ACC112 (cell line): ENCODE data around the gene GOLGA5.
"Not testable (repeated sequence)": the region's sequence is repeated elsewhere in the genome, so short reads cannot be mapped to it uniquely, and the experiment has no call there.

Experiments
- H2AFZ ChIP-seq: fragments of 200-600 bp; sonication (generic); one replicate; pipeline ENCODE4 v1.6.0; 2017; ENCODE audit warnings: antibody characterized with exemption, low read length; ENCODE audit not compliant: unreplicated experiment
- H3K27ac ChIP-seq: fragments of 200-600 bp; sonication (generic); 2 replicates; pipeline ENCODE4 v1.5.1; 2014; ENCODE audit warnings: low read depth, mild to moderate bottlenecking, antibody characterized with exemption, low read length, moderate library complexity
- H3K27me3 ChIP-seq: fragments of 200-600 bp; sonication (generic); 2 replicates; pipeline ENCODE4 v1.6.1; 2014; ENCODE audit warnings: mild to moderate bottlenecking, antibody characterized with exemption, low read length, moderate library complexity, mixed read lengths; ENCODE audit not compliant: insufficient read depth
- H3K36me3 ChIP-seq: fragments of 200-600 bp; sonication (generic); 2 replicates; pipeline ENCODE4 v1.6.1; 2016; ENCODE audit warnings: mild to moderate bottlenecking, antibody characterized with exemption, low read length, moderate library complexity, mixed read lengths; ENCODE audit not compliant: insufficient read depth
- H3K4me1 ChIP-seq: fragments of 200-600 bp; sonication (generic); one replicate; pipeline ENCODE4 v1.6.1; 2016; ENCODE audit warnings: low read length, mixed read lengths; ENCODE audit not compliant: insufficient read depth, unreplicated experiment, control insufficient read depth
- H3K4me3 ChIP-seq: fragments of 200-600 bp; sonication (generic); 2 replicates; pipeline ENCODE4 v1.5.1; 2014; ENCODE audit warnings: mild to moderate bottlenecking, low read depth, low read length
- H3K79me2 ChIP-seq: fragments of 200-600 bp; sonication (generic); one replicate; pipeline ENCODE4 v1.6.0; 2016; ENCODE audit warnings: low read length; ENCODE audit not compliant: control insufficient read depth, unreplicated experiment, insufficient read depth

Gene GOLGA5

DNA sequence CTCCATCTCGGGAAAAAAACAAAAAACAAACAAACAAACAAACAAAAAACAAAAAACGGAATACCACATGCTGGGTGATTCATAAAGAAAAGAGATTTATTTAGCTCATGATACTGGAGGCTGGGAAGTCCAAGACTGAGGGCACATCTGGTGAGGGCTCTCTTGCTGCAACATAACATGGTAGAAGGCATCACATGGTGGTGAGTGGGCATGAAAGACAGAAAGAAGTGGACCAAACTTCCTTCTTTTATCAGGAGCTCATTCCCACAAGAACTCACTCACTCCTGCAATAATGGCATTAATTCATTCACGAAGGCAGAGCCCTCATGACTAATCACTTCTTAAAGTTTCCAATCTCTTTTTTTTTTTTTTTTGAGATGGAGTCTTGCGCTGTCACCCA lies 37.7 kb upstream of the GOLGA5 start:
- Histone ChIP-seq H3K27ac (no peak overlapping the region), H3K79me2 (no peaks in the 10 kb centered on the region), H3K36me3 (no peaks in the 10 kb centered on the region), H3K27me3 (no peaks in the 10 kb centered on the region), H2AFZ (no peak overlapping the region), H3K4me1 (no peaks in the 10 kb centered on the region), H3K4me3 (no peak overlapping the region)

- H3K27me3 ChIP-seq = no peaks in the 10 kb centered on the region
- no peaks in the 10 kb centered on the region for H3K36me3 ChIP-seq
- H3K27ac ChIP-seq = no peak overlapping the region
- H3K4me1 ChIP-seq = no peaks in the 10 kb centered on the region
- H2AFZ ChIP-seq = no peak overlapping the region
- no peaks in the 10 kb centered on the region for H3K79me2 ChIP-seq
- H3K4me3 ChIP-seq = no peak overlapping the region
These were observed 34.8 kb upstream of the GOLGA5 start for GRCh38 chr14:92759300-92759678.

DNA sequence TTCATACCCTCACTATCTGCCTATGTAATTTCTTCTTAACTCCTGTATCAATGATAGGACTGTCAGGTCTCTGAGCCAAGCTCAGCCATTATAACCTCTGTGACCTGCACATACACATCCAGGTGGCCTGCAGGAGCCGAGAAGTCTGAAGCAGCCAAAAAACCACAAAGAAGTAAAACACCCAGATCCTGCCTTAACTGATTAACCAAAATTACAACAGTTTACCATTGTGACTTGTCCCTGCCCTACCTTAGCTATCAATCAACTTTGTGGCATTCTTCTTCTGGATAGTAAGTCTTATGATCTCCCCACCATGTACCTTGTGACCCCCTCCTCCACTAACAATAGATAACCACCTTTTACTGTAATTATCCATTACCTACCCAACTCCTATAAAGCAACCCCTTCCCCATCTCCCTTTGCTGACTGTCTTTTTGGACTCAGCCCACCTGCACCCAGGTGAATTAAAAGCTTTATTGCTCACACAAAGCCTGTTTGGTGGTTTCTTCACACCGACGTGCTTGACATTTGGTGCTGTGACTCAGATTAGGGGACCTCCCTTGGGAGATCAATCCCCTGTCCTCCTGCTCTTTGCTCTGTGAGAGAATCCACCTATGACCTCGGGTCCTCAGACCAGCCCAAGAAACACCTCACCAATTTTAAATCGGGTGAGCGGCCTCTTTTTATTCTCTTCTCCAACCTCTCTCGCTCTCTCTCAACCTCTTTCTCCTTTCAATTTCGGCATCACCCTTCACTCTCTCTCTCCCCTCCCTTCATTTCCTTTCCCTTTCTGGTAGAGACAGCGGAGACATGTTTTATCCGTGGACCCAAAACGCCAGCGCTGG lies 34.2 kb upstream of the GOLGA5 start:
- no peak overlapping the region for H3K27ac ChIP-seq
- H3K36me3 ChIP-seq = no peaks in the 10 kb centered on the region
- H2AFZ ChIP-seq = no peak overlapping the region
- H3K79me2 ChIP-seq = no peaks in the 10 kb centered on the region
- no peaks in the 10 kb centered on the region for H3K27me3 ChIP-seq
- no peak overlapping the region for H3K4me3 ChIP-seq
- H3K4me1 ChIP-seq = no peaks in the 10 kb centered on the region

DNA sequence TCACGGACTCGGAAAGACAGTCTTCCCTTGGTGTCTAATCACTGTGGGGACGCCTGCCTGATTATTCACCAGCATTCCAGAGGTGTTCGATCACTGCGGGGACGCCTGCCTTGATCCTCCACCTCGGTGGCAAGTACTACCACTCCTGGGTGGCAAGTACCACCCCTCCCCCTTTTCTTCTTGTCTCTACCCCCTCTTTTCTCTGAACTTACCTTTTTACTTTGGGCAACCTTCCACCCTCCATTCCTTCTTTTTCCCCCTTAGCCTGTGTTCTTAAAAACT lies 33.6 kb upstream of the GOLGA5 start:
- no peaks in the 10 kb centered on the region for H3K79me2 ChIP-seq
- H3K27ac ChIP-seq = no peak overlapping the region
- no peaks in the 10 kb centered on the region for H3K27me3 ChIP-seq
- H2AFZ ChIP-seq = no peak overlapping the region
- no peak overlapping the region for H3K4me3 ChIP-seq
- H3K36me3 ChIP-seq = no peaks in the 10 kb centered on the region
- H3K4me1 ChIP-seq = no peaks in the 10 kb centered on the region

GRCh38 chr14:92763666-92764631 lies 30.2 kb upstream of the GOLGA5 start:
- H3K27ac ChIP-seq, H2AFZ ChIP-seq, H3K4me3 ChIP-seq, H3K4me1 ChIP-seq, H3K27me3 ChIP-seq, H3K36me3 ChIP-seq, H3K79me2 ChIP-seq: not testable (repeated sequence)

DNA sequence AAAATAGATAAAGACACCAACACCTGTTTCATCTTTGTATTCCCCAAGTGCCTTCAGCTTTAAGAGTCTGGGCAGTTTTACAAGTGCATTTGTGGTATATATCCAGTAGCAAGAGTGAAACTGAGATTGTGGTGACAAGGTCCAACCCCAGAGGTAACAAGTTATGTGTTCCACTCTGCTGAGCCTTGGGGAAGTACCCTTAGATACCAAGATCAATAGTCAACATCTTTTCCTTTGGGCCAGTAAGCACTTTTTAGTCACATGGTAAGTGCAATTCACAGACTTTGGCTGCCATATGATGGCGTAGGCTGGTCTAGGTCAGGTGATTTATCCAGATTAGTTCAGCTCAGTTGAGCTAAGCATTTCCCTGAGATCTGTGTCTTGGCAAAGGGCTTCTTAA lies 25.9 kb upstream of the GOLGA5 start:
- not testable (repeated sequence) for H3K4me3 ChIP-seq, H3K4me1 ChIP-seq, H3K27ac ChIP-seq, H2AFZ ChIP-seq, H3K79me2 ChIP-seq, H3K36me3 ChIP-seq, H3K27me3 ChIP-seq

DNA sequence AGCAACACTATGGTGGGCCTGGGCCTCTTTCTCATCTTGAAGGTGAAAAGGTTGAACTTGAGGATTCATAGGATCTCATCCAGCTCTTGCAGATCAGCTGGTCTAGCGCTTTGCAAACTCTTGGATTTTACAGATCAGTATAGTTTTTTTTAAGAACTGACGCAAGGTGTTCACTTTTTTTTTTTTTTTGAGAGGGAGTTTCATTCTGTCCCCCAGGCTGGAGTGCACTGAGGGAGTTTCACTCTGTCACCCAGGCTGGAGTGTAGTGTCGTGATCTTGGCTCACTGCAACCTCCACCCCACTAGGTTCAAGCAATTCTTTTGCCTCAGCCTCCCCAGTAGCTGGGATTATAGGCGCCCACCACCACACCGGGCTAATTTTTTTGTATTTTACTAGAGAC lies 25.3 kb upstream of the GOLGA5 start:
- Histone ChIP-seq H3K36me3 (no peaks in the 10 kb centered on the region), H3K27ac (no peak overlapping the region), H3K27me3 (no peaks in the 10 kb centered on the region), H3K4me1 (no peaks in the 10 kb centered on the region), H2AFZ (no peak overlapping the region), H3K79me2 (no peaks in the 10 kb centered on the region), H3K4me3 (no peak overlapping the region)

DNA sequence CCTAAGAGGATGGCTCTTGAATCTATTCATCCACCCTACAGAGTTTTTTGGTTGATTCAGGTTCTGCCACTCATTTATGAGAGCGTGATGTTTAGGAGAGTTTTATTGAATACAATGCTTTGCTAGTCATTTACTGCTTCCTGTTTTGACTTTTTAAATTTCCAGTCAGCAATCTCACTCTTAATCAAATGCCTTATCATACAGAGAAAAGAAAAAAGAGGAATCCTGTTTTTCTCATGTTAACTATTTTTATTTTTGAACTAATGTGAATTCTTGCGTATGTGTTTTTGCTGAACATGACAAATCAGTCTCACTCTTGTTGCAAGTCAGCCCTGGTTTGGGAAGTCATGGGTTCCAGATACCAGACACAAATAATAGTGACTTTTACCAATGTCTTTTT lies 23.6 kb upstream of the GOLGA5 start:
- no peak overlapping the region for H2AFZ ChIP-seq
- no peaks in the 10 kb centered on the region for H3K79me2 ChIP-seq
- no peaks in the 10 kb centered on the region for H3K4me1 ChIP-seq
- no peaks in the 10 kb centered on the region for H3K36me3 ChIP-seq
- H3K4me3 ChIP-seq = no peak overlapping the region
- no peak overlapping the region for H3K27ac ChIP-seq
- no peaks in the 10 kb centered on the region for H3K27me3 ChIP-seq

DNA sequence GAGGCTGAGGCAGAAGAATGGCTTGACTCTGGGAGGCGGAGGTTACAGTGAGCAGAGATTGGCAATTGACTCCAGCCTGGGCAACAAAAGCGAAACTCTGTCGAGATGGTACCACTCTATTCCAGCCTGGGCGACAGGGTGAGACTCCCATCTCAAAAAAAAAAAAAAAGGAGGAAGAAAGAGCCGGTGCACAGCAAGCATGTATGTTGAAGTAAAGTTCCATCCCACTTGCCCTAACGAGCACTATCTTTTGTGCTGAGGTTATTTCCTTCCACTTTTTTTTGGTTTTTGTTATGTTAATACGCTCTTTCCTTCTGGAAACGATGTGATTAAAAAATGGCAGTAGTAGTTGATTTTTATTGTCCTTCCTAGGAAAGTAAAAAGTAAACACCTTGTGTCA lies 19.5 kb upstream of the GOLGA5 start:
- no peaks in the 10 kb centered on the region for H3K36me3 ChIP-seq
- no peaks in the 10 kb centered on the region for H3K4me1 ChIP-seq
- H3K27me3 ChIP-seq = no peaks in the 10 kb centered on the region
- no peak overlapping the region for H2AFZ ChIP-seq
- H3K27ac ChIP-seq = no peak overlapping the region
- H3K79me2 ChIP-seq = no peaks in the 10 kb centered on the region
- no peak overlapping the region for H3K4me3 ChIP-seq

- H2AFZ ChIP-seq, H3K36me3 ChIP-seq, H3K27ac ChIP-seq: not testable (repeated sequence)
These were observed 18.8 kb upstream of the GOLGA5 start for GRCh38 chr14:92775292-92775691.

More at GRCh38 chr14:92775292-92775691, 18.8 kb upstream of the GOLGA5 start:
- not testable (repeated sequence) for H3K27me3 ChIP-seq, H3K4me3 ChIP-seq, H3K79me2 ChIP-seq, H3K4me1 ChIP-seq
